IMR-90 (cell line): ENCODE measurements around the gene KCTD16. TPM values are rescaled to one million over a fixed set of nuclear protein-coding genes. Genes with fewer than 3 reads are reported as not detected.

Source experiments
- ATAC-seq: fragments of 200-7000 bp; cut with Tn5 transposase; 2 replicates; pipeline ENCODE4 v1.9.1; 2020; ENCODE audit warnings: low read depth, mild to moderate bottlenecking, moderate library complexity
- BruUV-seq: library from RNA; stranded (reverse); fragments of 400-500 nt; replicated peaks from 2 replicates; lab custom pipeline; 2021; lab: Mats Ljungman, UMichigan
- CTCF ChIA-PET: fragments of 300-600 bp; formaldehyde crosslinking; extraction: SDS; loops from one replicate; lab custom pipeline; 2021; ENCODE audit warnings: antibody characterized with exemption; lab: Yijun Ruan, JAX
- POLR2A ChIA-PET: fragments of 300-600 bp; sonication (Branson Sonifier 250); formaldehyde crosslinking; loops from one replicate; lab custom pipeline; 2022; ENCODE audit warnings: antibody characterized with exemption; ENCODE audit not compliant: unreplicated experiment; lab: Charles Lee
- DNase-seq: peaks from one replicate; pipeline ENCODE4 v3.0.0; 2013
- H2AFZ ChIP-seq: replicated peaks from 2 replicates; pipeline ENCODE3; 2013; ENCODE audit warnings: low read length, mild to moderate bottlenecking; ENCODE audit not compliant: poor library complexity
- H2AK5ac ChIP-seq: 2 replicates; pipeline ENCODE4 v1.6.1; 2013; ENCODE audit warnings: low read depth, low read length, inconsistent platforms
- H2AK9ac ChIP-seq: replicated peaks from 2 replicates; pipeline ENCODE3; 2013; ENCODE audit warnings: mild to moderate bottlenecking, low read depth, low read length, moderate library complexity; ENCODE audit not compliant: poor library complexity
- H2BK120ac ChIP-seq: 2 replicates; pipeline ENCODE4 v1.6.1; 2013; ENCODE audit warnings: low read depth, low read length, inconsistent platforms
- H2BK15ac ChIP-seq: 3 replicates; pipeline ENCODE4 v1.6.1; 2013; ENCODE audit warnings: low read depth, low read length, inconsistent platforms
- H2BK20ac ChIP-seq: 2 replicates; pipeline ENCODE4 v1.6.1; 2013; ENCODE audit warnings: low read depth, mild to moderate bottlenecking, inconsistent platforms, low read length, moderate library complexity
- H2BK5ac ChIP-seq: 2 replicates; pipeline ENCODE4 v1.6.1; 2013; ENCODE audit warnings: mild to moderate bottlenecking, low read depth, low read length, inconsistent platforms; ENCODE audit not compliant: poor library complexity, severe bottlenecking
- H3K14ac ChIP-seq: replicated peaks from 2 replicates; pipeline ENCODE4 v1.6.1; 2013; ENCODE audit warnings: low read depth, low read length, inconsistent platforms
- H3K18ac ChIP-seq: 2 replicates; pipeline ENCODE4 v1.6.1; 2013; ENCODE audit warnings: low read depth, low read length, control low read depth
- H3K23ac ChIP-seq: 2 replicates; pipeline ENCODE4 v1.6.1; 2013; ENCODE audit warnings: low read depth, low read length, inconsistent platforms
- H3K27ac ChIP-seq: 2 replicates; pipeline ENCODE4 v1.5.1; 2013; ENCODE audit warnings: mild to moderate bottlenecking, control low read depth, low read length; ENCODE audit not compliant: insufficient read depth
- H3K27me3 ChIP-seq: 2 replicates; pipeline ENCODE4 v1.6.1; 2013; ENCODE audit warnings: low read length; ENCODE audit not compliant: control insufficient read depth, insufficient read depth
- H3K36me3 ChIP-seq: 2 replicates; pipeline ENCODE4 v1.6.1; 2013; ENCODE audit warnings: low read length, mixed read lengths; ENCODE audit not compliant: control insufficient read depth, insufficient read depth
- H3K4ac ChIP-seq: 2 replicates; pipeline ENCODE4 v1.6.1; 2013; ENCODE audit warnings: low read depth, low read length, inconsistent platforms
- H3K4me1 ChIP-seq: 2 replicates; pipeline ENCODE4 v1.6.1; 2013; ENCODE audit warnings: low read length, mixed read lengths; ENCODE audit not compliant: control insufficient read depth, insufficient read depth
- H3K4me2 ChIP-seq: 2 replicates; pipeline ENCODE4 v1.6.1; 2013; ENCODE audit warnings: low read depth, mild to moderate bottlenecking, control low read depth, low read length, moderate library complexity
- H3K4me3 ChIP-seq: 2 replicates; pipeline ENCODE4 v1.5.1; 2013; ENCODE audit warnings: low read depth, mild to moderate bottlenecking, control low read depth, low read length, moderate library complexity; ENCODE audit not compliant: insufficient read depth
- H3K56ac ChIP-seq: 2 replicates; pipeline ENCODE4 v1.6.1; 2013; ENCODE audit warnings: low read length, inconsistent platforms; ENCODE audit not compliant: insufficient read depth; ENCODE audit errors: extremely low read depth
- H3K79me1 ChIP-seq, 2 experiments: 2 replicates each; pipeline ENCODE4 v1.6.1; 2013; ENCODE audit warnings: low read length in 2 of 2, inconsistent platforms in 1 of 2, low read depth in 1 of 2
- H3K9ac ChIP-seq: 2 replicates; pipeline ENCODE4 v1.6.1; 2013; ENCODE audit warnings: low read depth, low read length, control low read depth
- H3K9me1 ChIP-seq: 2 replicates; pipeline ENCODE4 v1.6.1; 2013; ENCODE audit warnings: low read length, inconsistent platforms; ENCODE audit not compliant: insufficient read depth
- H3K9me3 ChIP-seq: 2 replicates; pipeline ENCODE4 v1.6.1; 2013; ENCODE audit warnings: low read length; ENCODE audit not compliant: control insufficient read depth, insufficient read depth
- H4K20me1 ChIP-seq: 2 replicates; pipeline ENCODE4 v1.6.1; 2013; ENCODE audit warnings: low read length, inconsistent platforms; ENCODE audit not compliant: insufficient read depth
- H4K5ac ChIP-seq: 2 replicates; pipeline ENCODE4 v1.6.1; 2013; ENCODE audit warnings: mild to moderate bottlenecking, low read depth, low read length, control low read depth
- H4K8ac ChIP-seq, 2 experiments: 2 replicates each; pipeline ENCODE4 v1.6.1; 2013; ENCODE audit warnings: low read depth in 2 of 2, low read length in 2 of 2, control low read depth in 1 of 2, inconsistent platforms in 1 of 2
- H4K91ac ChIP-seq: 2 replicates; pipeline ENCODE4 v1.6.1; 2013; ENCODE audit warnings: low read depth, low read length, inconsistent platforms; ENCODE audit not compliant: insufficient read depth
- BHLHE40 ChIP-seq: fragments of 150-350 bp; IDR thresholded peaks from 2 replicates; pipeline ENCODE4 v1.6.1; 2016; ENCODE audit warnings: mild to moderate bottlenecking, low read depth, low read length
- CHD1 ChIP-seq: IDR thresholded peaks from 2 replicates; pipeline ENCODE4 v1.6.1; 2012; ENCODE audit warnings: low read depth, low read length, improper control_type of control experiment
- CTCF ChIP-seq: conservative IDR thresholded peaks from 2 replicates; pipeline ENCODE4 v1.5.1; 2012; ENCODE audit warnings: mild to moderate bottlenecking, low read depth, low read length, improper control_type of control experiment
- ELK1 ChIP-seq: fragments of 150-350 bp; IDR thresholded peaks from 2 replicates; pipeline ENCODE4 v1.6.1; 2016; ENCODE audit warnings: low read depth, mild to moderate bottlenecking, low read length, moderate library complexity, borderline replicate concordance
- FOS ChIP-seq: fragments of 150-350 bp; IDR thresholded peaks from 2 replicates; pipeline ENCODE4 v1.6.1; 2016; ENCODE audit warnings: low read depth, low read length
- MAFK ChIP-seq: IDR thresholded peaks from 2 replicates; pipeline ENCODE4 v1.6.1; 2012; ENCODE audit warnings: low read depth, low read length, improper control_type of control experiment
- MAZ ChIP-seq: IDR thresholded peaks from 2 replicates; pipeline ENCODE4 v1.6.1; 2012; ENCODE audit warnings: low read depth, mild to moderate bottlenecking, low read length, improper control_type of control experiment, moderate library complexity, borderline replicate concordance
- MXI1 ChIP-seq: IDR thresholded peaks from 2 replicates; pipeline ENCODE4 v1.6.1; 2012; ENCODE audit warnings: low read depth, mild to moderate bottlenecking, low read length, moderate library complexity, borderline replicate concordance
- NFE2L2 ChIP-seq: fragments of 150-350 bp; IDR thresholded peaks from 2 replicates; pipeline ENCODE4 v1.6.1; 2016; ENCODE audit warnings: low read depth, mild to moderate bottlenecking, low read length
- POLR2A ChIP-seq: IDR thresholded peaks from 2 replicates; pipeline ENCODE4 v1.6.1; 2012; ENCODE audit warnings: mild to moderate bottlenecking, low read depth, low read length
- RCOR1 ChIP-seq: IDR thresholded peaks from 2 replicates; pipeline ENCODE4 v1.6.1; 2012; ENCODE audit warnings: mild to moderate bottlenecking, low read length, improper control_type of control experiment; ENCODE audit not compliant: insufficient replicate concordance
- RFX5 ChIP-seq: IDR thresholded peaks from 2 replicates; pipeline ENCODE4 v1.8.0; 2012; ENCODE audit warnings: low read depth, mild to moderate bottlenecking, low read length, moderate library complexity
- WGBS, 2 experiments: methylation state at CpG; one replicate each; pipeline versions ENCODE4 v1.1.5 to v1.1.7; 2013; ENCODE audit warnings: missing lambda C conversion rate in 2 of 2; ENCODE audit not compliant: insufficient read length in 1 of 2; ENCODE audit errors: extremely low coverage in 2 of 2; 5-methylcytosine and 5-hydroxymethylcytosine counted together
- dilution Hi-C: fragments of 300-500 bp; cut with HindIII; formaldehyde crosslinking; loops from one replicate; pipeline ENCODE4 v1.14.3; 2018; ENCODE audit warnings: low sequenced_read_pairs; ENCODE audit not compliant: unreplicated experiment
- in situ Hi-C: fragments of 300-500 bp; cut with MboI; formaldehyde crosslinking; loops from 3 replicates; pipeline ENCODE4 v1.14.3; 2019; ENCODE audit warnings: low sequenced_read_pairs, inconsistent platforms, mixed read lengths
- intact Hi-C: fragments of 100-400 bp; cut with micrococcal nuclease; formaldehyde crosslinking; loops from 2 replicates; pipeline ENCODE4 v1.10.0; 2022
- polyA plus RNA-seq, 3 experiments: library from polyadenylated mRNA; depleted of rRNA; stranded (reverse); fragments of >200 nt; gene quantifications; 2 replicates each; pipeline ENCODE4 v1.2.3, GENCODE V29; 2012; ENCODE audit warnings: low replicate concordance in 1 of 3
- total RNA-seq: library from RNA; depleted of rRNA; stranded (reverse); fragments of >200 nt; gene quantifications from 2 replicates; pipeline ENCODE4 v1.2.3, GENCODE V29; 2012

KCTD16 gene
- total and polyA plus RNA-seq, 2 of the 4 experiments (the other 2 are of a cell fraction), result 0.43 to 1.1 TPM

GRCh38 chr5:144209361-144209760 is 38.7 kb downstream of the KCTD16 start:
- no CpG with 5 or more reads among the region's 4 CpGs for WGBS, 2 experiments
- Histone ChIP-seq H3K79me1 (no peaks in the 10 kb centered on the region), H3K4ac (no peak overlapping the region), H2BK5ac (no peak overlapping the region), H2AK9ac (no peak overlapping the region), H3K56ac (no peak overlapping the region), H3K4me2 (no peak overlapping the region), H2BK20ac (no peak overlapping the region), H2BK120ac (no peak overlapping the region), H3K27ac (no peak overlapping the region), H2AK5ac (no peak overlapping the region), H4K8ac (no peak overlapping the region), H2AFZ (no peak overlapping the region), H3K14ac (no peak overlapping the region), H3K4me1 (no peaks in the 10 kb centered on the region), H3K9me1 (no peaks in the 10 kb centered on the region), H2BK15ac (no peak overlapping the region), H3K36me3 (no peaks in the 10 kb centered on the region), H4K20me1 (no peaks in the 10 kb centered on the region), H4K5ac (no peak overlapping the region), H3K27me3 (peaks cover 24% of the 10 kb centered on the region), H3K4me3 (no peak overlapping the region), H3K9ac (no peak overlapping the region), H3K9me3 (no peaks in the 10 kb centered on the region), H3K18ac (no peak overlapping the region), H3K23ac (no peak overlapping the region), H4K91ac (no peak overlapping the region)
- POLR2A ChIA-PET, result no interaction called here
- in situ Hi-C loops, result loop anchor here (10.0 to 25.0 kb wide), 3 partner anchors 1128 to 1845 kb away; no protein-coding TSS in a partner anchor
- TF ChIP-seq RFX5 (no peak), BHLHE40 (no peak), NFE2L2 (no peak), CHD1 (no peak), POLR2A (no peak), MAFK (no peak), RCOR1 (no peak), MXI1 (no peak), MAZ (no peak), ELK1 (no peak), CTCF (no peak), FOS (no peak)
- intact Hi-C loops, result loop anchor here (5.0 to 10.0 kb wide), 3 partner anchors 605 to 1915 kb away; no protein-coding TSS in a partner anchor
- ATAC-seq (no peak), DNase-seq (no peak)
- no TSS peak for BruUV-seq
- CTCF ChIA-PET, result no interaction called here
- dilution Hi-C loops, result no loop called here
